ENCODE results near the gene ESRP2. TPM values are rescaled to one million over a fixed set of nuclear protein-coding genes. Genes with fewer than 3 reads are reported as not detected.
A peak's percentile ranks its signal among the peaks of the same experiment; 100 is the strongest.

ESRP2 gene
- total RNA-seq, 2 experiments from 2014 or later = 0.86 TPM; not detected in 1

DNA sequence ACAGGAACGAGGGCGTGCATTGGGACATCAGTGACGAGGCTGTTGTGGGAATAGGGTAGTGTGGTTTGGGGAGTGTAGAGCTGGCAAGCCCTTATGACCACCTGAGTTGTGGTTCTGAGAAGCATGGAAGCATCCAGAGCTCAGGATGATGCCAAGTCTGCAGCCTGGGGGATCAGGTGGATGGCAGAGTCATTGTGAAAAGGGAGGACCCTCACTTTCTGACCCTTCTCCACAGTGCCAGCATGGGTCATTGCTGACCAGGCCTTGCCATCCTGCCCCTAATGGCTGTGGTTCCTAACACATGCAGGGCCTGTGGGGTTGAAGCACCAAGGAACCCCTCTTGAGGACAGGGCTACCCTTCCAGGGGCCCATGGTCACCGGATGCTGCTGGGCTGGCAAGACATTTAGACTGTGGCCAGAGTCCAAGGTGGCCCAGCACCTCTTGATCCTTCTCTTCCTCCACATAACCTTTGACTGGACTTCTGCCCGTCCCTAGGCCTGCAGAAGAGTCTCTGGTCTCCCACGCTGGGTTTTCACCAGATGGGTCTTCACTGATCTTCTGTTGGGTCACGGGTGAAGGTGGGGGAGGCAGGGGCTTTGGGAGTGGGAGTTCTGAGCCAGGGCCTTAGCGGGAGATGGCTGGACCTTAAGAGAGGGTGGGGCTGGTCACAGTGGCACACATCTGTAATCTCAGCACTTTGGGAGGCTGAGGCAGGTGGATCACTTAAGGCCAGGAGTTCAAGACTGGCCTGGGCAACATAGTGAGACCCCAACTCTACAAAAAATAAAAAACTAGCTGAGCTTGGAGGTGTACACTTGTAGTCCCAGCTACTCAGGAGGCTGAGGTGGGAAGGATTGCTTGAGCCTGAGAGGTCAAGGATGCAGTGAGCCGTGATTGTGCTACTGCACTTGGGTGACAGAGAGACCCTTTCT lies 7.3 kb upstream of the ESRP2 start:
- DNase-seq (no peak), ATAC-seq (ENCODE audit: low read depth) (no peak)
- POLR2A ChIA-PET = interaction anchor here (0.7 to 0.9 kb wide), 2 partner anchors 10 to 1200 kb away, joined by 3 to 5 read pairs; no protein-coding TSS in a partner anchor
- H3K27me3 Mint-ChIP-seq = no peaks in the 10 kb centered on the region
- H3K36me3 Mint-ChIP-seq = no peaks in the 10 kb centered on the region
- no peak overlapping the region for H3K27ac Mint-ChIP-seq
- H3K9me3 Mint-ChIP-seq = no peaks in the 10 kb centered on the region
- H3K4me3 Mint-ChIP-seq = no peak overlapping the region
- peaks cover 29% of the 10 kb centered on the region for H3K4me1 Mint-ChIP-seq

DNA sequence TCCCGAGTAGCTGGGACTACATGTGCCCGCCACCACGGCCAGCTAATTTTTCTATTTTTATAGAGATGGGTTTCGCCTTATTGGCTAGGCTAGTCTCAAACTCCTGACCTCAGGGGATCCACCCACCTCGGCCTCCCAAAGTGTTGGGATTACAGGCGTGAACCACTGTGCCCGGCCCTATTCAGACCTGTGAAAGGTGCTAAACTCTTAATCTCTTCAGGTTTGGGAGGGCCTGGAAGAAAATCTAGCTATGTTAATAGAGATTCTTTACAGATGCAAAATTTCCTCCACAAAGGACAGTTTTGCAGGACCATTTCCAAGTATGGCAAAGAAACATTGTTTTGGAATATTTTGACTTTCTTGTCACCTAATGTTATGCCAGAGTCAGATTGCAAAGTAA lies 6.2 kb upstream of the ESRP2 start:
- Mint-ChIP-seq H3K9me3 (no peaks in the 10 kb centered on the region), H3K4me1 (peaks cover 29% of the 10 kb centered on the region), H3K27me3 (no peaks in the 10 kb centered on the region), H3K36me3 (no peaks in the 10 kb centered on the region), H3K4me3 (no peak overlapping the region), H3K27ac (no peak overlapping the region)
- ATAC-seq (ENCODE audit: low read depth) = no peak
- POLR2A ChIA-PET = interaction anchor here (0.6 to 1.3 kb wide), 2 partner anchors 22 to 1098 kb away, joined by 3 to 4 read pairs; partner anchors contain the start of gene SLC7A6
- no peak for DNase-seq

DNA sequence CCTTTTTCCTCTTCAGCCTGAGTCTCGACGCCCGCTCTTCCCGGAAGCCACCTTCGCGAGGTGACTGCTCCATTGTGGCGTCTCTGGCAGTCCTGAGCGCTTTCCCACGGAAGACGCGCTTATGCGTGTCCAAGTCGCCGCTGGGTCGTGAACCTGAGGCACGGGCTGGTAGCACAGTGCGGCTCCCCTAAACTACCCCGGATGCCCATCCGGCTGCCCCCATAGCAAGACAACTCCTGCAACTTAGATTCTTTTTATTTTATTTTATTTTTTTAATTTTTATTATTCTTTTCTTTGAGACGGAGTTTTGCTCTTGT lies 2.1 kb upstream of the ESRP2 start:
- no peaks in the 10 kb centered on the region for H3K27me3 Mint-ChIP-seq
- peak overlapping the region; percentile 97 for H3K4me3 Mint-ChIP-seq
- ATAC-seq (ENCODE audit: low read depth) (peak; percentile 15), DNase-seq (no peak)
- H3K36me3 Mint-ChIP-seq = no peaks in the 10 kb centered on the region
- peaks cover 23% of the 10 kb centered on the region for H3K4me1 Mint-ChIP-seq
- peak overlapping the region; percentile 87 for H3K27ac Mint-ChIP-seq
- POLR2A ChIA-PET = no interaction called here
- H3K9me3 Mint-ChIP-seq = no peaks in the 10 kb centered on the region

DNA sequence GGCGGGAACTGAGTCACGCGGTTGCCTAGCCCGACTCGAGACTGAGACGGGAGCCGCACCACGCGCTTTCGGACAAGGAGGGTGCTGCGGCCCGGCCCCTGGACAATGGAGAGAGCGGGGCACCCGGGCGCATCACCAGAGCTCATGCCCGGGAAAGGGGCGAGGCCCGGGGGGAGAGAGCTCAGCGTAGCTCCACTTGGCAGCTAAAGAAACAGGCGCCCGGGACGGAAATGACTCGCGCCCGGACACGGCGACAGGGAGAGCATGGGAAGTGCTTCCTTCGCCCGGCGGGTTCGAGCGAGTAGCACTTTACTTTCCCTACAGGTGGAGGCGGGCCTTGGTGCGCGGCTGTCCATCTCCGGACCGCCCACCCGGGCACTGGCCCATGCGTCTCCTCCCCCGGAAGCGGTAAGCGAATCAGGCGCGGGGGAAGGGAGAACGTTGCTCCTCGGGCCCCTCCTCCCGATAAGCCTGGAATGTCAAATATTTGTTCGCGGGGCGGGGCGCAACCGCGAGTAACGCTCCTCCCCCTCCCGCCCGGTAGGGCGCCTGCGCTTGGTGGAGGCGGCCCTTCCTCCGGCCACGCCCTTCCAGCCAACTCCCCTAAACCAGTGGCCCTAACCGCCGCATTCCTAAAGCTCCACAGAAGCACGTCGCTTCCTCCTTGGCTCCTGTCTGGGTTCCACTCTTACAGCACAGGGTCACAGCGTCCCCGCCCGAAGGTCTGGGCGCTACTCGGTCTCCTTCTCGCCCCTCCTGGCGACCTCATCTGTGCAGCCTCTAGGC lies 1.5 kb upstream of the ESRP2 start:
- Mint-ChIP-seq H3K4me3 (peak overlapping the region; percentile 97), H3K4me1 (peaks cover 25% of the 10 kb centered on the region), H3K9me3 (no peaks in the 10 kb centered on the region), H3K27ac (peak overlapping the region; percentile 87), H3K27me3 (no peaks in the 10 kb centered on the region), H3K36me3 (no peaks in the 10 kb centered on the region)
- peak; percentile 92 for DNase-seq
- POLR2A ChIA-PET = interaction anchor here (0.6 to 1.0 kb wide), 9 partner anchors 8 to 234 kb away, joined by 3 to 7 read pairs (median 3); partner anchors contain the start of gene PLA2G15
- peak; percentile 79 for ATAC-seq (ENCODE audit: low read depth)

DNA sequence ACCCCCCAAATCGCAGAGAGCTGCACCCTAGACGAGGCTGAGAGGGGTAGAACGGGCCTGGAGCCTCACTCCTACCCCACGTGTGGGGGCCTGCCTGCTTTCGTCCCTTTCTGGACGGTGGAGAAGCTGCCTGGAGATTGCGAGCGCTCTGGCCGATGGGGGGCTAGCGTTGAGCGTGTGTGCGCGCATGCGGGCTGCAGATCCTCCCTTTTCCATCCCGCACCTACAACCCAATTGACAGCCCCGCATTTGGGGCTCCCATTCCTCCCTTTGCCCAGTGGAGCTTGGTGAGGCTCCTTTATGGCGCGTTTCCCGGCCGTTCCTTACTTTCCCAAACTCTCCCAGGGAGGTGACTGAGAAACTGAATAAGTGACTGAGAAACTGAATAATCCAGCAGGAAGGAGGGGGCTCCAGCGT lies 907 bp upstream of the ESRP2 start:
- POLR2A ChIA-PET = interaction anchor here (0.6 to 1.0 kb wide), 9 partner anchors 9 to 233 kb away, joined by 3 to 7 read pairs (median 3); partner anchors contain the start of gene PLA2G15
- Mint-ChIP-seq H3K9me3 (no peaks in the 10 kb centered on the region), H3K27me3 (no peaks in the 10 kb centered on the region), H3K36me3 (no peaks in the 10 kb centered on the region), H3K4me3 (peak overlapping the region; percentile 97), H3K4me1 (peaks cover 25% of the 10 kb centered on the region), H3K27ac (peak overlapping the region; percentile 26)
- DNase-seq = peak; percentile 55
- ATAC-seq (ENCODE audit: low read depth) = no peak

DNA sequence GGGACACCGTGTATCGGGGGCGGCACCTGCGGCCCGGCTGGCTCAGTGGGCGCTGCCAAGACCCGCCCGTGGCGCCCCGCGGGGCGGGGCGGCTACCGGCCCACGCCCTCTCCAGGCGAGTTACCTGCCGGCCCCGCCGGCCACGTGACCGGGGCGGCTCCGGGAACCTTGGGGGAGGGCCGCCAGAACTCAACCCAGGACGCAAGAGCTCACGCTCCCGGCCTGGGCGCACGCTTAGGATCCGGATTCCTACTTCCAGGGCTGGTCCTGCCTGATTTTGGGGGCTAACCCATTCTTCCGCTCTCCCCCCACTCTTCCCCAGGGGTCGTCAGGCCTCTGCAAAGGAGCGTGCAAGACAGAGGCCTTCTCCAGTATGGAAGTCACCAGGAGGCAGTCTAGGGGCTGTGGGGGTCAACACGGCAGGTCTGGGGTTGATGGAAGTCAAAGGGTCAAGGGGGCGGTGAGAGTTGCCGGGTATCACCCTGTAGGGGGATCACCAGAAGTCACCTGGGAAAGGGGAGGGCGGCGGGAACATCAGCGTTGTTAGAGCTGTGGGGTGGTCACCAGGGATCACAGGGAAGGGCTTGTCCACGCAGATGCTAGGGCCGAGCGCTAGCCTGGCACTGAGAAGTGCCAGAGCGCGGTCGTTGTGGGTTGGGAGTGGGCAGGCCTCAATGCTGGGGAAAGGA lies 354 bp upstream of the ESRP2 start:
- POLR2A ChIA-PET = interaction anchor here (0.6 to 1.0 kb wide), 6 partner anchors 9 to 165 kb away, joined by 3 to 6 read pairs (median 3); partner anchors contain the start of gene PLA2G15
- Mint-ChIP-seq H3K4me1 (peaks cover 25% of the 10 kb centered on the region), H3K27me3 (no peaks in the 10 kb centered on the region), H3K4me3 (peak overlapping the region; percentile 97), H3K36me3 (no peaks in the 10 kb centered on the region), H3K27ac (peak overlapping the region; percentile 72), H3K9me3 (no peaks in the 10 kb centered on the region)
- DNase-seq = peak; percentile 68
- no peak for ATAC-seq (ENCODE audit: low read depth)

DNA sequence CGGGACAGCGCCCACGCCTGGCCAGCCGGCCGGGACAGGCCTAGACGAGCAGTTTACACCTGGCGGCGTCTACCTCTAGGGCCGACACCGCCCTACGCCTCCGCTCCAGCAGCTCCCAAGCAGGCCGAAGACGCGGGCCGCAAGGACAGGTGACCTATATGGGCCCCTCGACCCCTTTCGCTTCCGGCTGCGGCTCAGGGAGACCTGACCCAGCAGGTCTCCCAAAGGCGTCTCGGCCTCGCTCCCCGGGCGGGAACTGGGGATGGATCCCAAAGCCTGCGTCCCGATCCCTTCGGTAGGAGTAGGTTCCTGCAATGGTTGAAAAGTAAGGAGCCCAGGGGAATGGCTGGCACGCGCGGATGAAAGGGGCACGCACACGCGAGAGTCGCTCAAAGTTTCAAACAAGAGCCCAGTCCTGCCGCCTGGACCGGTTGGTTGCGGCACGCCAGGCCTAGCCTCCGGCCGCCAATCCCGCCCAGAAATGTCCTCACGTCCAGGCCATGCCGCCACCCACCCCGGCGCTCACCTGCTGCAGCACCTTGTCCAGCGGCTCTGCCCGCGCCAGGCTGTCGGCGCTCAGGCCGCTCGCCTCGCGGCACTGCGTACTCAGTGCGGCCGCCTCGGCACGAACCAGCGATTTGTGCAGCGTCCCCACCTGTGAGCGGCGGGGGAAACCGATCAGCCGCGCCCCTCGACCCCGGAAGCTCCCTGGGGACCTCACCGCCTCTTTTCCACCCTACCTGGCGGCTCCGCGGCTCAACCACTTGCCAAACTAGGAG lies 630 bp downstream of the ESRP2 start:
- no peaks in the 10 kb centered on the region for H3K9me3 Mint-ChIP-seq
- H3K27ac Mint-ChIP-seq = no peak overlapping the region
- H3K27me3 Mint-ChIP-seq = no peaks in the 10 kb centered on the region
- peak overlapping the region; percentile 24 for H3K4me3 Mint-ChIP-seq
- peaks cover 25% of the 10 kb centered on the region for H3K4me1 Mint-ChIP-seq
- no peak for ATAC-seq (ENCODE audit: low read depth)
- peak; percentile 47 for DNase-seq
- POLR2A ChIA-PET = interaction anchor here (1.1 kb wide), 1 partner anchor 12 kb away, joined by 3 read pairs; no protein-coding TSS in a partner anchor
- no peaks in the 10 kb centered on the region for H3K36me3 Mint-ChIP-seq

DNA sequence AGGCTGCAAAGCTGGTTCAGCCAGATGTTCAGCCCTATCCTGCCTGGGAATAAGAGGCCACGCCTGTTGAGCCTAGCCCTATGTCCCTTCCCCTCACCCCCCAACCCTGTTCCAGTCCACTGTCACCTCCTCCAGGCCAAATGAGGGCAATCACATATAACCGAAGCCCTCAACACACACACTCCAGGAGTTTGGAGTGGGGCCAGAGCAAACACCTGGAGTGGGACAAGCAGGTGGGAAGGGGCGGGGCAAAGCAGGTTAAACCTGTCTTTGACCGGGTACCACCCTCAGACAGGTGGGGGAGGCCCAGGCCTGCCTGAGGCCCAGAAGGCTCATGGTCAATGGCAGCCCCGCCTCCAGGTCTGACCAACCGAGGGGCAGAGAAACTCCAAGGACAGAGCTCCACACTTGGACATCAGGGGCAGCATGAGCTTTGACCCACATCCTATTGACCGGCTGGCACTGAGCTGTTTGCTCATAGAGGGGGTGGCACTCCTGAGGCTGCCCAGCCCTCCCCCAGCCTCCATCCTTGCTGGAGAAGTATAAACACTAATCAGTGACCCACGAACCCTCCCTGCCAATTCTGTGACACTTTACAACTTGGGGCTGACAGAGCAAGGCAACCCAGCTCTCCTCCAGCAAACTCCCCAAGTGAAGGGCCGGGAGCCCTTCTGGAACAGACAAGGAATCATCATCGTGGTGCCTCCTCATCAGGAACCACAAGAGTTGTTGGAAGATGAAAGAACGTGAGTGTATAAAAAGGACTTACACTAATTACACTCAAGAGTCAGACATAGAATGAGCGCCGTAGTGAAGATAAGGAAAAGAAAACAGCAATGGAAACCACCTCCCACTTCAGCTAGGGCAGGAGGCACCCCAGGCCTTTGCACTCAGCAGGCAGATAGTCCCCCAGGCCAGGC lies 1.5 kb downstream of the ESRP2 start:
- H3K27me3 Mint-ChIP-seq = no peaks in the 10 kb centered on the region
- peak overlapping the region; percentile 66 for H3K27ac Mint-ChIP-seq
- ATAC-seq (ENCODE audit: low read depth) (no peak), DNase-seq (no peak)
- H3K36me3 Mint-ChIP-seq = peaks cover 2% of the 10 kb centered on the region
- peaks cover 25% of the 10 kb centered on the region for H3K4me1 Mint-ChIP-seq
- POLR2A ChIA-PET = interaction anchor here (1.1 kb wide), 2 partner anchors 10 to 11 kb away, joined by 3 read pairs; partner anchors contain the start of gene PLA2G15
- H3K4me3 Mint-ChIP-seq = no peak overlapping the region
- no peaks in the 10 kb centered on the region for H3K9me3 Mint-ChIP-seq

DNA sequence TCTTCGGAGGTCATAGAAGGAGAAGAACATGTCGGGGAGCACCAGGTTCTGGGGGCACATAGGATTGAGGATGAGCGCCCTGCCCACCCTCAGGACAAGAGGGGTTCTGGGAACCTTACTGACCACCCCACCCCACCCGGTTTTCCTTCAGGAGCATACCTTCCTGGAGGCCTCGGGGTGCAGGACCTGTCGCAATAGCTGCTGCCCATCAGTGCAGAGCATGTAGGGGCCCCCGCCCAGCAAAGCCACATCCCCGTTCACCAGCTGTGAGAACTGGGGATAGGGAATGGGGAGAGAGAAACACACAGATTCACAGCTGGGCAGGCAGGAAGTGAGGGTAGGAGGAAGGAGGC lies 2.1 kb downstream of the ESRP2 start:
- DNase-seq = no peak

DNA sequence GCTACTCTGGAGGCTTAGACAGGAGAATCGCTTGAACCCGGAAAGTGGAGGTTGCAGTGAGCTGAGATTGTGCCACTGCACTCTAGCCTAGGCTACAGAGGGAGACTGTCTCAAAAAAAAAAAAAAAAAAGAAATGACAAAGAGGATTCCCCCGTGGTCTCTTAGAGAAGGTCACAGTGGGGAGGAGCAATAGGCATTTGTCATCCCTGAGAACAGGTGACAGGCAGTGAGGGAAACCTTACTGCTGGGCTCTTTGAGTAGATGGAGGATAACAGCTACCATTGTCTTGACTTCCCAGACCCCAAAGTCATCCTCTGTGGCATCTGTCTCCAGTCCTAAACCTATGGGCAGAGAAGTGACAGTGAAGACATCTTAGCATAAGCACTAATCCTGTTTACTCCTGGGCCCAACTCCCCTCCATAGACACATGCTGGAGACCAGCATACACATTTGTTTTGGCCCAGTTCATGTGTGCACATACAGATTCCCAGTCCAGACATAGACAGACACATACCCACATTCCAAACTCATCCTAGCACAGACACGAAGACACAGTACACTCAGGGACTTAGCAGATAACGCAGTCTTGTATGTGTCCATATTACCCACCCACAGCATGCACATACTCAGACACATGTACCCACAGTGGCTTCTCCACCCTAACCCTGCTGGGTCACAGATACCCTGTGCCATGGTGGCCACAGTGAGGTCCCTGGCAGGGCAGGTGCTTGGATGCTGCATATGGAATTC lies 2.7 kb downstream of the ESRP2 start:
- no peak overlapping the region for H3K27ac Mint-ChIP-seq
- H3K4me1 Mint-ChIP-seq = peaks cover 26% of the 10 kb centered on the region
- H3K27me3 Mint-ChIP-seq = no peaks in the 10 kb centered on the region
- no peaks in the 10 kb centered on the region for H3K9me3 Mint-ChIP-seq
- POLR2A ChIA-PET = interaction anchor here (0.7 kb wide), 1 partner anchor 11 kb away, joined by 5 read pairs; no protein-coding TSS in a partner anchor
- ATAC-seq (ENCODE audit: low read depth) (no peak), DNase-seq (peak; percentile 26)
- H3K4me3 Mint-ChIP-seq = no peak overlapping the region
- H3K36me3 Mint-ChIP-seq = peaks cover 5% of the 10 kb centered on the region

More for the DNA sequence above, 2.1 kb downstream of the ESRP2 start:
- no peak overlapping the region for H3K4me3 Mint-ChIP-seq
- H3K9me3 Mint-ChIP-seq = no peaks in the 10 kb centered on the region
- H3K36me3 Mint-ChIP-seq = peaks cover 5% of the 10 kb centered on the region
- ATAC-seq (ENCODE audit: low read depth) = no peak
- POLR2A ChIA-PET = interaction anchor here (1.1 kb wide), 2 partner anchors 11 kb away, joined by 3 read pairs; partner anchors contain the start of gene PLA2G15
- no peaks in the 10 kb centered on the region for H3K27me3 Mint-ChIP-seq
- H3K4me1 Mint-ChIP-seq = peaks cover 26% of the 10 kb centered on the region
- no peak overlapping the region for H3K27ac Mint-ChIP-seq

DNA sequence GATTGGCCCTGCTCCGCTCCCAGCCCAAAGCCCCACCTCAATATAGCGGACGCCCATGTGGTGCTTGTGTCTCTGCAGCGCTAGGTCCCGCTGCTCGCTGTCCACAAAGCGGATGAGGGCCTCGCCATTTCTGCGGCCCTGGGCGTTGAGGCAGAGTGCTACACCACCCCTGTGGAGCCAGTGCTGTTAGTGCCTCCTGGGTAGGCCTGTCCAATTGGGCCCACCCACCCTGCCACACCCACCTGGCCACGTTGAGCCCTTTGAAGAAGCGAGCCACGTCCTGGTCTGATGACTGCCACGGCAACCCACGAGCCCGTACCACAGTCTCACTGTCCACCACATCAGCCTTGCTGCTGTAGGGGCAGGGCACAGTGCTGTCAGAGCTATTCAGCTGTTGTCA lies 3.6 kb downstream of the ESRP2 start:
- no peaks in the 10 kb centered on the region for H3K27me3 Mint-ChIP-seq
- H3K4me3 Mint-ChIP-seq = no peak overlapping the region
- H3K9me3 Mint-ChIP-seq = no peaks in the 10 kb centered on the region
- DNase-seq (peak; percentile 38), ATAC-seq (ENCODE audit: low read depth) (no peak)
- POLR2A ChIA-PET = interaction anchor here (0.7 kb wide), 1 partner anchor 12 kb away, joined by 5 read pairs; no protein-coding TSS in a partner anchor
- no peak overlapping the region for H3K27ac Mint-ChIP-seq
- H3K4me1 Mint-ChIP-seq = peaks cover 31% of the 10 kb centered on the region
- H3K36me3 Mint-ChIP-seq = peaks cover 8% of the 10 kb centered on the region

All from activated naive CD8-positive, alpha-beta T cell treated with anti-CD3 and anti-CD28 coated beads, Interleukin-2, amount 10 ng/mL, durations not matched to agents 7 days and 5 days (primary cell).